Hepatocyte (in vitro differentiated cells): ENCODE data around the gene CYSTM1.

Source experiments
- EZH2 ChIP-seq: fragments of 200-600 bp; sonication (generic); IDR thresholded peaks from 2 replicates; pipeline ENCODE4 v1.6.1; 2016; ENCODE audit warnings: antibody characterized with exemption, mild to moderate bottlenecking, borderline replicate concordance
- EZH2phosphoT487 ChIP-seq: fragments of 200-600 bp; sonication (generic); IDR thresholded peaks from one replicate; pipeline ENCODE4 v1.6.1; 2018; ENCODE audit warnings: antibody characterized with exemption, mild to moderate bottlenecking, low read depth, moderate library complexity; ENCODE audit not compliant: unreplicated experiment, severe bottlenecking
- TF ChIP-seq, protein P1 (sequence below): fragments of 200-600 bp; sonication (generic); IDR thresholded peaks from 2 replicates; pipeline ENCODE4 v1.5.1; 2016; ENCODE audit warnings: antibody characterized with exemption, mild to moderate bottlenecking; ENCODE audit not compliant: poor library complexity

DNA sequence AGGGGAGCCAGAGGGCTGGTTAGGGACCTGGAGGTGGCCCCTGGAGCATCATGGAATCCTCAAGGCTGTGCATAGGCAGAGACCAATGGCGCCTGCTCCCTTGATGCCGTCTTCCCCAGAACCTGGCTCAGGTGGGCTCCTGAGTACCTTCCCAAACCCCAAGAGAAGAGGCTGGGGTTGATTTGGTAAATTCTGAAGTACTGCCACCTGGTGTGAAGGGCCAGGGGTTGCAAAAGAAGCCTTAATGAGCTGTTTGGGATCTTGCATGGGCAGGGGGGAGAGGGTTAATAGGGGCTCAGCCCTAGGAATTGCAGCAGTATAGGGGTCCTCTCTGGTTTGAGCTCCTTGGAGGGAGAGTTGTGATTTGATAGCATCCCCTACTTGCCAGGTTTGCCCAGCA lies 52.1 kb downstream of the CYSTM1 start:
- TF ChIP-seq, protein P1, sequence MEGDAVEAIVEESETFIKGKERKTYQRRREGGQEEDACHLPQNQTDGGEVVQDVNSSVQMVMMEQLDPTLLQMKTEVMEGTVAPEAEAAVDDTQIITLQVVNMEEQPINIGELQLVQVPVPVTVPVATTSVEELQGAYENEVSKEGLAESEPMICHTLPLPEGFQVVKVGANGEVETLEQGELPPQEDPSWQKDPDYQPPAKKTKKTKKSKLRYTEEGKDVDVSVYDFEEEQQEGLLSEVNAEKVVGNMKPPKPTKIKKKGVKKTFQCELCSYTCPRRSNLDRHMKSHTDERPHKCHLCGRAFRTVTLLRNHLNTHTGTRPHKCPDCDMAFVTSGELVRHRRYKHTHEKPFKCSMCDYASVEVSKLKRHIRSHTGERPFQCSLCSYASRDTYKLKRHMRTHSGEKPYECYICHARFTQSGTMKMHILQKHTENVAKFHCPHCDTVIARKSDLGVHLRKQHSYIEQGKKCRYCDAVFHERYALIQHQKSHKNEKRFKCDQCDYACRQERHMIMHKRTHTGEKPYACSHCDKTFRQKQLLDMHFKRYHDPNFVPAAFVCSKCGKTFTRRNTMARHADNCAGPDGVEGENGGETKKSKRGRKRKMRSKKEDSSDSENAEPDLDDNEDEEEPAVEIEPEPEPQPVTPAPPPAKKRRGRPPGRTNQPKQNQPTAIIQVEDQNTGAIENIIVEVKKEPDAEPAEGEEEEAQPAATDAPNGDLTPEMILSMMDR = no peak
- TF ChIP-seq EZH2 (no peak), EZH2phosphoT487 (no peak)
